ENCODE results near the gene CRYGS. TPM values are rescaled to one million over a fixed set of nuclear protein-coding genes. Genes with fewer than 3 reads are reported as not detected.
A peak's percentile ranks its signal among the peaks of the same experiment; 100 is the strongest.

Gene CRYGS
- total and polyA plus RNA-seq, 9 of the 15 experiments (the other 6 are each of a cell fraction or from before 2014, with no cell fraction given) = 1.5 to 3.8 (median 2.0) TPM

DNA sequence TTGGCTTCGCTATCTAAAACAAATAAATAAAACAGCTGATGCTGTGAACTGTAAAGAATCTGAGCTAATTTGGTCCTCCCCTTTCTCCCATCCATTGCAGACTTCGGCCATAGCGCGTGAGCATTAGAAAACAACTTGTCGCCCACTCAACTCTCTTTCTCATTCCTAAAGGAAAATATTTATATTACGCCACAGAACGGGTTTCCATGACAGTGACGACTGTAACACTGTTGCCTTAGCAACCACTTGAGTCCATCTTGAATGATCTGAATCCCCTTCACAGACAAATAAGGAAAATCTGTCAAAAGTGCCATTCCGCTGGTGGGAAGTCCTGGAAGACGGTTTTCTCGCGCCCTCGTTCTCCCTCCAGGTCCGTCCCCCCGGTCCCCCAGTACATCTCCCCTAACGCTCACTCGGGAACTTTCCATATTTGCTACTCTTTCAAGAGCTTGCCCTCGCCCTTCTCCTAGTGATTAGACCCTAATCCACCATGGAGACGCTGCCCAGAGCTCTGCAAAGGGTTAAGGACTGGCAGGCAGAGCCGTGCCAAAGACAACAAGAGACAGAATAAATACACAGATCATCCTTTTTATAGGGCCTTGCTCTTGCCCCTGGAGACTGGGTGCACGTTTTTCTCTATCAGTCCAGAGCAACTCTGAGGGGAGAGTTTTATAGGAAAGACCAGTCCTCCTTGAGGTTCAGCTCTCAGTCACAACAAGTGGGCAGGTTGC, 50.5 kb downstream of the CRYGS start:
- H3K27me3 ChIP-seq (ENCODE audit: control insufficient read depth in 2 of 2, insufficient read depth in 2 of 2, low read length in 2 of 2) = peaks cover 19 to 42% of the 10 kb centered on the region in 2 experiments; a peak in 4 of 5 replicates
- H2AFZ ChIP-seq (ENCODE audit: low read depth, low read length) = no peak overlapping the region
- H3K9ac ChIP-seq (ENCODE audit: insufficient read depth in 1 of 2, low read depth in 2 of 2, low read length in 2 of 2) = no peak overlapping the region
- H4K20me1 ChIP-seq (replicated peaks; ENCODE audit: control insufficient read depth, insufficient read depth, low read length) = no peaks in the 10 kb centered on the region
- H3K9me1 ChIP-seq (ENCODE audit: control insufficient read depth, insufficient read depth, low read length) = no peaks in the 10 kb centered on the region
- in situ Hi-C loops (cut with MboI) (no loop called here), intact Hi-C loops (cut with micrococcal nuclease) (no loop called here)
- POLR2A ChIA-PET = interaction anchor here (0.7 to 1.3 kb wide), 2 partner anchors 10 to 19 kb away, joined by 3 read pairs; no protein-coding TSS in a partner anchor
- no peak for FAIRE-seq
- TF ChIP-seq RFX1 (IDR thresholded peaks at IDR 0.05) = peak; percentile 59
- TF ChIP-seq, protein P1, sequence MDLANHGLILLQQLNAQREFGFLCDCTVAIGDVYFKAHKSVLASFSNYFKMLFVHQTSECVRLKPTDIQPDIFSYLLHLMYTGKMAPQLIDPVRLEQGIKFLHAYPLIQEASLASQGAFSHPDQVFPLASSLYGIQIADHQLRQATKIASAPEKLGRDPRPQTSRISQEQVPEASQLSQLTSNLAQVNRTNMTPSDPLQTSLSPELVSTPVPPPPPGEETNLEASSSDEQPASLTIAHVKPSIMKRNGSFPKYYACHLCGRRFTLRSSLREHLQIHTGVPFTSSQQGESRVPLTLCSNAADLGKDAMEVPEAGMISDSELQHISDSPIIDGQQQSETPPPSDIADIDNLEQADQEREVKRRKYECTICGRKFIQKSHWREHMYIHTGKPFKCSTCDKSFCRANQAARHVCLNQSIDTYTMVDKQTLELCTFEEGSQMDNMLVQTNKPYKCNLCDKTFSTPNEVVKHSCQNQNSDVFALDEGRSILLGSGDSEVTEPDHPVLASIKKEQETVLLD (IDR thresholded peaks at IDR 0.05) = no peak
- no peaks in the 10 kb centered on the region for H3K79me2 ChIP-seq (ENCODE audit: control insufficient read depth, insufficient read depth, low read length)
- no peaks in the 10 kb centered on the region for H3K36me3 ChIP-seq (ENCODE audit: control insufficient read depth, insufficient read depth, low read length)
- CTCF ChIA-PET (ENCODE audit: low intra/inter-chr PET ratio) = no interaction called here
- 7% methylated on average over 19 of the region's 21 CpGs for WGBS (ENCODE audit: insufficient coverage, low coverage, missing lambda C conversion rate)
- no peaks in the 10 kb centered on the region for H3K9me3 ChIP-seq (replicated peaks; ENCODE audit: control insufficient read depth, insufficient read depth, low read depth, low read length)
- H3K4me2 ChIP-seq (ENCODE audit: insufficient read depth, low read length) = no peak overlapping the region
- DNase-seq (ENCODE audit: extremely low read depth in 1 of 4, low spot score in 3 of 4) = no peak
- H3K27ac ChIP-seq (ENCODE audit: extremely low read depth, low read depth, low read length) = no peak overlapping the region
- H3K4me1 ChIP-seq (replicated peaks in 1 of 2; ENCODE audit: control insufficient read depth in 2 of 2, insufficient read depth in 2 of 2, low read length in 2 of 2) = no peaks in the 10 kb centered on the region
- BruUV-seq (replicated peaks) = no TSS peak
- ATAC-seq = no peak
- no peak overlapping the region for H3K4me3 ChIP-seq
